ENCODE data around the gene C9orf40. TPM values are rescaled to one million over a fixed set of nuclear protein-coding genes. Genes with fewer than 3 reads are reported as not detected.

The C9orf40 gene
- total RNA-seq, 2 donors from 2014 or later = 1.6 to 1.7 TPM

- H3K27me3 ChIP-seq = no peaks in the 10 kb centered on the region
- no peak for DNase-seq (ENCODE audit: low spot score)
- H3K4me3 ChIP-seq = no peak overlapping the region
- H3K9me3 ChIP-seq = peaks cover 0 to 9% of the 10 kb centered on the region in 2 donors
- H3K27ac ChIP-seq = no peak overlapping the region
- TF ChIP-seq, protein P1, sequence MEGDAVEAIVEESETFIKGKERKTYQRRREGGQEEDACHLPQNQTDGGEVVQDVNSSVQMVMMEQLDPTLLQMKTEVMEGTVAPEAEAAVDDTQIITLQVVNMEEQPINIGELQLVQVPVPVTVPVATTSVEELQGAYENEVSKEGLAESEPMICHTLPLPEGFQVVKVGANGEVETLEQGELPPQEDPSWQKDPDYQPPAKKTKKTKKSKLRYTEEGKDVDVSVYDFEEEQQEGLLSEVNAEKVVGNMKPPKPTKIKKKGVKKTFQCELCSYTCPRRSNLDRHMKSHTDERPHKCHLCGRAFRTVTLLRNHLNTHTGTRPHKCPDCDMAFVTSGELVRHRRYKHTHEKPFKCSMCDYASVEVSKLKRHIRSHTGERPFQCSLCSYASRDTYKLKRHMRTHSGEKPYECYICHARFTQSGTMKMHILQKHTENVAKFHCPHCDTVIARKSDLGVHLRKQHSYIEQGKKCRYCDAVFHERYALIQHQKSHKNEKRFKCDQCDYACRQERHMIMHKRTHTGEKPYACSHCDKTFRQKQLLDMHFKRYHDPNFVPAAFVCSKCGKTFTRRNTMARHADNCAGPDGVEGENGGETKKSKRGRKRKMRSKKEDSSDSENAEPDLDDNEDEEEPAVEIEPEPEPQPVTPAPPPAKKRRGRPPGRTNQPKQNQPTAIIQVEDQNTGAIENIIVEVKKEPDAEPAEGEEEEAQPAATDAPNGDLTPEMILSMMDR (IDR thresholded peaks at IDR 0.05) = no peak
- H3K4me1 ChIP-seq = no peaks in the 10 kb centered on the region
- H3K36me3 ChIP-seq = no peaks in the 10 kb centered on the region
These were observed 45.6 kb downstream of the C9orf40 start for GRCh38 chr9:74907085-74907484.

DNA sequence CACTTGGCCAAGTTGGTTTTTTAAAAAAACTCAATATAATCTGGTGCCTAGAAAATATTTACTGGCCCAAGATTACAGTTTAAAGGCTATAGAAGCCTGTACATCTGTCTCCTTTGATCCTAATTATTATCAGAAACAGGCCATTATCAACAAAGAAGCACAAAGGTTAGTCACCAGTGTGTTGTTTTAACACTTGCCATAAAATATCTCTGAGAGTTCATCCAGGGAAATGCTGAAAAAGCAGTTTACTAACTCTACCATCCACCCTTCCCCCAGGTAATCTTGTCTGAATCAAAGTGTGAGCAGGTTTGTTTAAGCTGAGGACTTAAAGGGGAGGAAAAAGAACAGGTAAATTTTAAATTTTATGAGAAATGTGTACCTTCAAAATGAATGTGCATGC, 51.7 kb downstream of the C9orf40 start:
- no peak for DNase-seq (ENCODE audit: low spot score)
- TF ChIP-seq, protein P1 (IDR thresholded peaks at IDR 0.05) = no peak

More for the DNA sequence above, 51.7 kb downstream of the C9orf40 start:
- Histone ChIP-seq H3K27ac (no peak overlapping the region), H3K4me1 (no peaks in the 10 kb centered on the region), H3K9me3 (no peaks in the 10 kb centered on the region), H3K27me3 (no peaks in the 10 kb centered on the region), H3K36me3 (no peaks in the 10 kb centered on the region), H3K4me3 (no peak overlapping the region)

Other genes starting within 250 kb of the C9orf40 start
- under 1 TPM; 0.19 to 0.83 TPM for gene TRPM6, start 65.0 kb downstream of the C9orf40 start, total RNA-seq
- 10 to 100 TPM; 13.7 to 14.0 TPM for gene CARNMT1, start 75.4 kb upstream of the C9orf40 start, total RNA-seq
- gene NMRK1, start 135.2 kb upstream of the C9orf40 start, total RNA-seq = 1 to 10 TPM; 5.5 to 9.6 TPM
- 10 to 100 TPM; 14.5 to 17.7 TPM for gene OSTF1, start 135.6 kb upstream of the C9orf40 start, total RNA-seq